22Rv1 (cell line): ENCODE results near the gene STARD10.

Experiments
- ZFX ChIP-seq: fragments of 450-650 bp; IDR thresholded peaks from 2 replicates; pipeline ENCODE4 v1.6.1; 2017; ENCODE audit warnings: antibody characterized with exemption, borderline replicate concordance
- TF ChIP-seq, protein P1 (sequence below): fragments of 450-650 bp; IDR thresholded peaks from 2 replicates; pipeline ENCODE4 v1.5.1; 2017; ENCODE audit warnings: mild to moderate bottlenecking

DNA sequence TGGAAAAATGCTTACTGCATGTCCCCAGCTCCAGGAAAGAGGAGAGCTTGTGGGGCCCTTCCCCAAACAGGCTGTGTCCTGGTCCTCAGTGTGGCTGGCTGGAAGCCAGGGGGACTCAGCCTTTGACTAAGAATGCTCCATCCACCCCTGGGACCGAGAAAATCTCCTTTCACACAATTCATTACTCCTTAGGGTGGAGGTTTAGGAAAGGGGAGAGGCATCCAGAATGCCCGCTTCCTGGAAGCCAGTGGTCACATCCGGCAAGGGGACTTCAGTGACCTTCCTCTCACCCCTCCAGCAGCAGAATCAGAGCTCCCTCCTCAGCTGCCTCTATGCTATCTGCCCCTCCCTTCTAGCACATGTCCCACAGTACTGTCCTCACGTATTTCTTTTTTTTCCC, 42.3 kb upstream of the STARD10 start:
- TF ChIP-seq, protein P1, sequence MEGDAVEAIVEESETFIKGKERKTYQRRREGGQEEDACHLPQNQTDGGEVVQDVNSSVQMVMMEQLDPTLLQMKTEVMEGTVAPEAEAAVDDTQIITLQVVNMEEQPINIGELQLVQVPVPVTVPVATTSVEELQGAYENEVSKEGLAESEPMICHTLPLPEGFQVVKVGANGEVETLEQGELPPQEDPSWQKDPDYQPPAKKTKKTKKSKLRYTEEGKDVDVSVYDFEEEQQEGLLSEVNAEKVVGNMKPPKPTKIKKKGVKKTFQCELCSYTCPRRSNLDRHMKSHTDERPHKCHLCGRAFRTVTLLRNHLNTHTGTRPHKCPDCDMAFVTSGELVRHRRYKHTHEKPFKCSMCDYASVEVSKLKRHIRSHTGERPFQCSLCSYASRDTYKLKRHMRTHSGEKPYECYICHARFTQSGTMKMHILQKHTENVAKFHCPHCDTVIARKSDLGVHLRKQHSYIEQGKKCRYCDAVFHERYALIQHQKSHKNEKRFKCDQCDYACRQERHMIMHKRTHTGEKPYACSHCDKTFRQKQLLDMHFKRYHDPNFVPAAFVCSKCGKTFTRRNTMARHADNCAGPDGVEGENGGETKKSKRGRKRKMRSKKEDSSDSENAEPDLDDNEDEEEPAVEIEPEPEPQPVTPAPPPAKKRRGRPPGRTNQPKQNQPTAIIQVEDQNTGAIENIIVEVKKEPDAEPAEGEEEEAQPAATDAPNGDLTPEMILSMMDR = no peak
- no peak for TF ChIP-seq ZFX
